A673 (cell line): Measurements from ENCODE around the gene ABCC11.

ENCODE experiments used
- CTCF ChIP-seq: fragments of 300-800, 200-600 bp; sonication (generic); conservative IDR thresholded peaks from 2 replicates; pipeline ENCODE4 v1.5.1; 2017; ENCODE audit warnings: low read depth, mild to moderate bottlenecking, antibody characterized with exemption, low read length, moderate library complexity, mixed read lengths
- EZH2 ChIP-seq: fragments of 200-600 bp; sonication (generic); IDR thresholded peaks from 2 replicates; pipeline ENCODE4 v1.6.1; 2017; ENCODE audit warnings: borderline replicate concordance, low read depth, mild to moderate bottlenecking, mixed read lengths, antibody characterized with exemption, low read length; ENCODE audit not compliant: poor library complexity, severe bottlenecking

GRCh38 chr16:48121276-48121675 is 126.1 kb downstream of the ABCC11 start:
- TF ChIP-seq CTCF, result no peak
- no peak for TF ChIP-seq EZH2
